ENCODE measurements around the gene PPIB. TPM values are rescaled to one million over a fixed set of nuclear protein-coding genes. Genes with fewer than 3 reads are reported as not detected.

The PPIB gene
- total RNA-seq, 1 experiment from 2014 or later, result 433 TPM

- H3K4me3 Mint-ChIP-seq, result no peak overlapping the region
- Histone ChIP-seq H3K23me2 (ENCODE audit: insufficient read length, low read depth, low read length, poor library complexity, severe bottlenecking) (no peaks in the 10 kb centered on the region), H2BK12ac (ENCODE audit: insufficient read length, low read depth, low read length) (no peak overlapping the region), H3K27ac (ENCODE audit: insufficient read length, low read depth, low read length) (no peak overlapping the region), H3T11ph (ENCODE audit: low read length) (no peak overlapping the region), H3K9me3 (ENCODE audit: control insufficient read depth, low read depth, low read length) (no peaks in the 10 kb centered on the region), H3K23ac (ENCODE audit: insufficient read length, low read depth, low read length) (no peak overlapping the region), H3K56ac (ENCODE audit: insufficient read length, low read depth, low read length) (no peak overlapping the region), H2BK5ac (ENCODE audit: insufficient read length, low read length) (no peak overlapping the region), H3K14ac (ENCODE audit: insufficient read depth, low read length) (no peak overlapping the region), H4K5ac (ENCODE audit: insufficient read length, low read depth, low read length) (no peak overlapping the region), H2AK5ac (ENCODE audit: insufficient read length, low read length) (no peak overlapping the region), H3K79me1 (ENCODE audit: insufficient read depth, low read depth, low read length, poor library complexity, severe bottlenecking) (no peaks in the 10 kb centered on the region), H3K18ac (ENCODE audit: insufficient read length, low read depth, low read length) (no peak overlapping the region), H2BK20ac (ENCODE audit: low read depth, low read length, poor library complexity, severe bottlenecking) (no peak overlapping the region), H3K79me2 (ENCODE audit: insufficient read depth, low read length) (no peaks in the 10 kb centered on the region), H3K27me3 (ENCODE audit: insufficient read depth, low read length) (no peaks in the 10 kb centered on the region), H2AFZ (ENCODE audit: low read length) (no peak overlapping the region), H3K4me2 (ENCODE audit: insufficient read depth, insufficient read length, low read length) (no peak overlapping the region), H2BK15ac (ENCODE audit: low read depth, low read length) (no peak overlapping the region), H2BK120ac (ENCODE audit: low read depth, low read length, poor library complexity, severe bottlenecking) (no peak overlapping the region), H3K4me1 (ENCODE audit: insufficient read depth, low read length) (no peaks in the 10 kb centered on the region), H3K4ac (ENCODE audit: low read depth, low read length) (no peak overlapping the region), H4K20me1 (ENCODE audit: control insufficient read depth, insufficient read depth, insufficient read length) (no peaks in the 10 kb centered on the region), H4K91ac (ENCODE audit: insufficient read length, low read depth, low read length) (no peak overlapping the region), H3K9ac (ENCODE audit: extremely low read depth, insufficient read length, low read length) (no peak overlapping the region), H4K8ac (replicated peaks; ENCODE audit: insufficient read length, low read depth, low read length) (no peak overlapping the region)
- WGBS (ENCODE audit: extremely low coverage, insufficient read length, low lambda C conversion rate), result no CpG with 5 or more reads among the region's 1 CpG
- H3K4me1 Mint-ChIP-seq, result peaks cover 11 to 14% of the 10 kb centered on the region in 2 experiments
- no peak for DNase-seq
- peaks cover 5 to 24% (median 19%) of the 10 kb centered on the region in 3 experiments; a peak in 5 of 7 replicates for H3K36me3 Mint-ChIP-seq (ENCODE audit: insufficient read depth in 1 of 3, low read depth in 3 of 3)
- H3K9me3 Mint-ChIP-seq, result no peaks in the 10 kb centered on the region
- TF ChIP-seq, protein P1, sequence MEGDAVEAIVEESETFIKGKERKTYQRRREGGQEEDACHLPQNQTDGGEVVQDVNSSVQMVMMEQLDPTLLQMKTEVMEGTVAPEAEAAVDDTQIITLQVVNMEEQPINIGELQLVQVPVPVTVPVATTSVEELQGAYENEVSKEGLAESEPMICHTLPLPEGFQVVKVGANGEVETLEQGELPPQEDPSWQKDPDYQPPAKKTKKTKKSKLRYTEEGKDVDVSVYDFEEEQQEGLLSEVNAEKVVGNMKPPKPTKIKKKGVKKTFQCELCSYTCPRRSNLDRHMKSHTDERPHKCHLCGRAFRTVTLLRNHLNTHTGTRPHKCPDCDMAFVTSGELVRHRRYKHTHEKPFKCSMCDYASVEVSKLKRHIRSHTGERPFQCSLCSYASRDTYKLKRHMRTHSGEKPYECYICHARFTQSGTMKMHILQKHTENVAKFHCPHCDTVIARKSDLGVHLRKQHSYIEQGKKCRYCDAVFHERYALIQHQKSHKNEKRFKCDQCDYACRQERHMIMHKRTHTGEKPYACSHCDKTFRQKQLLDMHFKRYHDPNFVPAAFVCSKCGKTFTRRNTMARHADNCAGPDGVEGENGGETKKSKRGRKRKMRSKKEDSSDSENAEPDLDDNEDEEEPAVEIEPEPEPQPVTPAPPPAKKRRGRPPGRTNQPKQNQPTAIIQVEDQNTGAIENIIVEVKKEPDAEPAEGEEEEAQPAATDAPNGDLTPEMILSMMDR (conservative IDR thresholded peaks at IDR 0.05), result no peak
- no peaks in the 10 kb centered on the region for H3K27me3 Mint-ChIP-seq (ENCODE audit: low read depth)
- peak overlapping the region in 1 of 3 experiments; percentile 53; a peak in 1 of 7 replicates for H3K27ac Mint-ChIP-seq
Observed at GRCh38 chr15:64112904-64113303, 49.9 kb downstream of the PPIB start.
